ENCODE measurements around the gene ZSCAN16. TPM values are rescaled to one million over a fixed set of nuclear protein-coding genes. Genes with fewer than 3 reads are reported as not detected.

Gene ZSCAN16
- total and polyA plus RNA-seq, 2 of the 13 experiments (the other 11 are each of a cell fraction or from before 2014, with no cell fraction given), result 5.7 to 12.7 TPM

GRCh38 chr6:28115799-28116198, 8.6 kb upstream of the ZSCAN16 start:
- FAIRE-seq, result no peak
- intact Hi-C loops (cut with micrococcal nuclease; ENCODE audit: unreplicated experiment), result no loop called here
- no peak overlapping the region for H3K4me3 ChIP-seq (replicated peaks in 1 of 3; ENCODE audit: insufficient read depth in 1 of 3, low read depth in 2 of 3, low read length in 3 of 3)
- no TSS peak for BruUV-seq (replicated peaks)
- peaks cover 0 to 13% of the 10 kb centered on the region in 2 experiments; a peak in 4 of 5 replicates for H3K36me3 ChIP-seq (replicated peaks in 1 of 2; ENCODE audit: control insufficient read depth in 1 of 2, insufficient read depth in 2 of 2, low read length in 2 of 2)
- no peak overlapping the region for H3K4me2 ChIP-seq (ENCODE audit: low read depth, low read length)
- DNase-seq (ENCODE audit: low spot score), result no peak
- H3K4me1 ChIP-seq (ENCODE audit: insufficient read depth, low read length), result peaks cover 5% of the 10 kb centered on the region; the same call in 1 of the 2 replicates
- H3K9me3 ChIP-seq (ENCODE audit: low read length), result no peaks in the 10 kb centered on the region
- ATAC-seq, result no peak
- H3K9ac ChIP-seq (ENCODE audit: insufficient read depth, low read depth, low read length), result no peak overlapping the region
- H4K20me1 ChIP-seq (ENCODE audit: insufficient read depth, low read length), result no peaks in the 10 kb centered on the region
- WGBS (ENCODE audit: low lambda C conversion rate), result 71% methylated on average over 2 of the region's 2 CpGs
- in situ Hi-C loops (cut with HindIII; ENCODE audit: extremely low pct_ligation_motif_present, low pct_unique_long_range_greater_than_20kb), result no loop called here
- no peaks in the 10 kb centered on the region for H3K27me3 ChIP-seq (ENCODE audit: control insufficient read depth in 1 of 2, insufficient read depth in 2 of 2, low read length in 2 of 2)
- ChIA-PET POLR2A (interaction anchor here (1.8 kb wide), 1 partner anchor 11 kb away, joined by 8 read pairs; no protein-coding TSS in a partner anchor), CTCF (ENCODE audit: low intra/inter-chr PET ratio, low total read pairs) (no interaction called here)
- H3K27ac ChIP-seq (ENCODE audit: extremely low read length, insufficient read depth, low read length), result no peak overlapping the region
- H2AFZ ChIP-seq (ENCODE audit: low read length), result no peak overlapping the region
- no peaks in the 10 kb centered on the region for H3K79me2 ChIP-seq (ENCODE audit: insufficient read depth, low read length)
- no peak for TF ChIP-seq JUN (CRISPR knock-in tag; IDR thresholded peaks at IDR 0.05)
- TF ChIP-seq ZNF761 (CRISPR knock-in tag; conservative IDR thresholded peaks at IDR 0.05), result no peak
- TF ChIP-seq RXRA (CRISPR knock-in tag; IDR thresholded peaks at IDR 0.05), result no peak
- no peak for TF ChIP-seq ZNF160 (CRISPR knock-in tag; IDR thresholded peaks at IDR 0.05)
- no peak for TF ChIP-seq FOXM1 (CRISPR knock-in tag; IDR thresholded peaks at IDR 0.05)
- no peak for TF ChIP-seq ZNF441 (CRISPR knock-in tag; IDR thresholded peaks at IDR 0.05; ENCODE audit: borderline replicate concordance)

- H3K4me3 ChIP-seq (replicated peaks in 1 of 3; ENCODE audit: insufficient read depth in 1 of 3, low read depth in 2 of 3, low read length in 3 of 3), result no peak overlapping the region
- no peaks in the 10 kb centered on the region for H3K9me3 ChIP-seq (ENCODE audit: low read length)
- H3K27ac ChIP-seq (ENCODE audit: extremely low read length, insufficient read depth, low read length), result no peak overlapping the region
- H3K4me1 ChIP-seq (ENCODE audit: insufficient read depth, low read length), result peaks cover 5% of the 10 kb centered on the region; the same call in 1 of the 2 replicates
- H3K27me3 ChIP-seq (ENCODE audit: control insufficient read depth in 1 of 2, insufficient read depth in 2 of 2, low read length in 2 of 2), result no peaks in the 10 kb centered on the region
- no TSS peak for BruUV-seq (replicated peaks)
- ATAC-seq, result no peak
- H4K20me1 ChIP-seq (ENCODE audit: insufficient read depth, low read length), result no peaks in the 10 kb centered on the region
- 98% methylated on average over 2 of the region's 2 CpGs for WGBS (ENCODE audit: low lambda C conversion rate)
- CTCF ChIA-PET (ENCODE audit: low intra/inter-chr PET ratio, low total read pairs), result no interaction called here
- H2AFZ ChIP-seq (ENCODE audit: low read length), result no peak overlapping the region
- no peak for DNase-seq (ENCODE audit: low spot score)
- intact Hi-C loops (cut with micrococcal nuclease; ENCODE audit: unreplicated experiment) (no loop called here), in situ Hi-C loops (cut with HindIII; ENCODE audit: extremely low pct_ligation_motif_present, low pct_unique_long_range_greater_than_20kb) (no loop called here)
- peaks cover 2 to 15% of the 10 kb centered on the region in 2 experiments for H3K36me3 ChIP-seq (replicated peaks in 1 of 2; ENCODE audit: control insufficient read depth in 1 of 2, insufficient read depth in 2 of 2, low read length in 2 of 2)
- POLR2A ChIA-PET, result interaction anchor here (2.1 kb wide), 1 partner anchor 13 kb away, joined by 6 read pairs; no protein-coding TSS in a partner anchor
- H3K79me2 ChIP-seq (ENCODE audit: insufficient read depth, low read length), result no peaks in the 10 kb centered on the region
- no peak overlapping the region for H3K4me2 ChIP-seq (ENCODE audit: low read depth, low read length)
- no peak overlapping the region for H3K9ac ChIP-seq (ENCODE audit: insufficient read depth, low read depth, low read length)
- FAIRE-seq, result no peak
- TF ChIP-seq ZC3H4 (CRISPR knock-in tag; IDR thresholded peaks at IDR 0.05; ENCODE audit: borderline replicate concordance) (no peak), ZNF274 (CRISPR knock-in tag; IDR thresholded peaks at IDR 0.05) (no peak), USF2 (IDR thresholded peaks at IDR 0.05; ENCODE audit: low read depth, low read length) (no peak), USF2 (CRISPR knock-in tag; IDR thresholded peaks at IDR 0.05; ENCODE audit: borderline replicate concordance) (no peak), PRDM10 (CRISPR knock-in tag; IDR thresholded peaks at IDR 0.05; ENCODE audit: low read depth) (no peak), GTF3A (CRISPR knock-in tag; conservative IDR thresholded peaks at IDR 0.05) (no peak)
Measured at GRCh38 chr6:28117386-28118050, 6.9 kb upstream of the ZSCAN16 start.
